DMS53 treated with DMSO at 0.1 percent for 48 hours (cell line): ENCODE data around the gene EHBP1.
"Not testable (repeated sequence)": the region's sequence is repeated elsewhere in the genome, so short reads cannot be mapped to it uniquely, and the experiment has no call there.

ENCODE experiments used
- DNase-seq: peaks from one replicate; lab custom pipeline; 2025; ENCODE audit not compliant: unreplicated experiment; lab: John Stamatoyannopoulos, UW

Gene EHBP1

DNA sequence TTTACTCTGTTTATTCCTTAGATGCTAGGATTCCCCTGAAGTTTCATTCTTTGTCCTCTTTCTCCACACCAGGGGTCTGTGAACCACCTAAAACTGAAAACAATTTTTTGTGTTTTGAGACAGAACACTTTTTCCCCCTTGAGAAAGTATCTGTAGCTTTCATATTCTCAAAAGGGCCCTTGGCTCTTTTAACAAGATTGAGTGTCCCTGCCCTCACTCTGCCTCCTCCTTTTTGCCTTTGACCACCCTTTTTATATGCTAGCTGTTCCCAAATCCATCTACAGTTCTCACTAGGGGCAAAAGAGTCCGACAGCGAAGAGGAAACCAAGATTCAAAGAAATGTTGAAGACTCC, 883 bp upstream of the EHBP1 start:
- DNase-seq: no peak

GRCh38 chr2:62705859-62706720, 577 bp downstream of the EHBP1 start:
- DNase-seq: no peak

DNA sequence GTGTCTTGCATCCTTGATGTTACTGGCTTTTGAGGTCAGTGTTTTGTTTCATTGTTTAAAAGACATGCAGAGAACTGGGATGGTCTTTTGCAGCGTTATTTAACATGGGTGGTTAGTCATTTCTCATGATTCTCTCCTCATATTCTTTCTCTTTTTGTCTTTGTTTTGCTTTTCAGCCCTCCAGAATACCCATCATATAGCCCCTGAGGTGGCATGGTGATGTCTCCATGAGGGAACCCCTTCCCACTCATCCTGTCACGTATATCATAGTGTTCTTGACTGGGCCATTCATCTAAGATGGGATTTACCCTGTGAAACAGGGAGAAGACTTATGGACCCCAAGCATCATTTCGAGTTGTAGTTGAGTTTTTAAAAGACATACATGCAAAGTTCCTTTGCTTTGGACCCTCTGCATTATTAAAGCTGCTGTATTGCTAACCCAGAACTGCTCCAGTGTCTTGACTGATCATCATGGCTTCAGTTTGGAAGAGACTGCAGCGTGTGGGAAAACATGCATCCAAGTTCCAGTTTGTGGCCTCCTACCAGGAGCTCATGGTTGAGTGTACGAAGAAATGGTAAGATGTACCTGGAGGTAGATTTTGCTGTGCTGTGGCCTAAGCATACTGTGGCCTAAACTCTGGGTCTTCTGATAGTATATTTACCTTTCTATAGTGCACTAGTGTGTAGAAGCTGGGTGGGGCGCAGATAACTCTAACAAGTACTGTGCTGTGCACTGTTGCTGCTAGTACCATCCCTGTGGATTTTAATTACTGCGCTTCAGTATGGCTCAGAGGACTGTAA, 1.4 kb downstream of the EHBP1 start:
- DNase-seq: no peak

DNA sequence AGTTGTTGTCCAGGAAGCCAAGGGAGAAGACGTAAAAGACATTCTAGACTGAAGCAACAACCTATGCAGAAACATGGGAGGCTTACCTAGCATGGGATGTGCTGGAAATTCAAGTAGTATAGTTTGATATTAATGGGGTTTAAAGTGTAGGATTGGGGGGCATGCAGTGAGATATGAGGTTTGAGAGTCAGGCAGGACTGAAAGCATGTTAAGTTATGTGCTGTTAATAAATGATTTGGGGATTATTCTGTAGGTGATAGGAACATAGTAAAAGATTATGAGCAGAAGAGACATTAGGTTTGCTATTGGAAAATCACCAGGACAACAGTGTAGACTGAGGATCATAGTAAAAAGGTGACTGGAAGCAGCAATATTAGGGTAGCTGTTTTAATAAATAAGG, 3.2 kb downstream of the EHBP1 start:
- no peak for DNase-seq

DNA sequence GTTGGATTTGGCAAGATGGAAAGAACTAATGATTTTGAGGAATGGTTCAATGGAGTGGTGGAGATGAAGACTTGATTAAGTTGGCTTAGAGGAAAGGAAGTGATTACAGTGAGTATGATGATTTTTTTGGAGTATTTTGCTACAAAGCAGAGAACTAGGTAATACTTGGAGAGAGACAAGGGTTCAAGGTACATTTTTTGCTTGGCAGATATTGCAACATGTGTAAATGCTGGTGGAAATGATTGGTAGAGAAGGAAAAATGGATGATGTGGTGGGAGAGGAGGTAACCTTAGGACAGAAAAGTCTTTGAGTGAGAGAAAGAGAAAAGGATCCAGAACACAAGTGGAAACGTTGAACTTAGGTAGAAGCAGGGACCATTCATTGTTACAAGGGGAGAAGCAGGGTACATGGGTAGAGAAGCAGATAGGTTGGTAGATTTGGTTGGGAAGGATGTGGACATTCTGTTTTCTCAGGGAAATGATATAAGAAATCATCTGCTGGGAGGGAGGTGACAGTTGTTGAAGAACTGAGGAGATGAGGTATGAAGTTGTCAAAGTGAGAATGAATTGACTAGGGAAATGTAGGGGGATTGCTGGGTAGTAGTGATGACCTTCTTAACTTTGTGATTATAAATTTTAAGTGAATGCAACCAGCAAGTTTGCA, 6.5 kb downstream of the EHBP1 start:
- DNase-seq: no peak

DNA sequence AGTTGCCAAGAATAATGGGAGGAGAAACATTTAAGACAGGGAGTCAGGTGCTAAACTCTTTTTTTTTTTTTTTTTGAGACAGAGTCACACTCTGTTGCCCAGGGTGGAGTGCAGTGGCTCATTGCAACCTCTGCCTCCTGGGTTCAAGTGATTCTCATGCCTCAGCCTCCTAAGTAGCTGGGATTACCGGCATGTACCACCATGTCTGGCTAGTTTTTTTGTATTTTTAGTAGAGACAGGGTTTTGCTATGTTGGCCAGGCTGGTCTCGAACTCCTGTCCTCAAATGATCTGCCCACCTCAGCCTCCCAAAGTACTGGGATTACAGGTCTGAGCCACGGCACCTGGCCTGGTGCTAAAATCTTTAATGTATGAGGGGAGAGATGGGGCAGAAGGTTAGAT, 7.7 kb downstream of the EHBP1 start:
- DNase-seq: not testable (repeated sequence)

- DNase-seq: no peak
These were observed 8.3 kb downstream of the EHBP1 start for GRCh38 chr2:62713837-62714236.

DNA sequence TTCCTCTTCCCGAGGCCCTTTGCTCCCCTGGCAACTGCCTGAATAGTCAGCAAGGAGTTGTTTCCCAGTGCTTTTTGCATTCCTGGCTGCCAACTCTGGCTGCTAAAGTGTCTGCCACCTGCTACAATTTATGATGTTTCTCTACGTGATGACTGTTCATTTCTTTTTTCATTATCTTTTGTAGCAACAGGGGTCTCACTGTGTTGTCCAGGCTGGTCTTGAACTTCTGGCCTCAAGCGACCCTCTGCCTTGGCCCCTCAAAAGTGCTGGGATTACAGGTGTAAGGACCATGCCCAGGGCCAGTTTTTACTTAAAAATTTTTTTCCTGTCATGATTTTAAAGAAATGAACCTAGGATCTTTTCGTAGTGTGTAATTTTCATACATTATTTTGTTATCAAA, 11.3 kb downstream of the EHBP1 start:
- DNase-seq: no peak

DNA sequence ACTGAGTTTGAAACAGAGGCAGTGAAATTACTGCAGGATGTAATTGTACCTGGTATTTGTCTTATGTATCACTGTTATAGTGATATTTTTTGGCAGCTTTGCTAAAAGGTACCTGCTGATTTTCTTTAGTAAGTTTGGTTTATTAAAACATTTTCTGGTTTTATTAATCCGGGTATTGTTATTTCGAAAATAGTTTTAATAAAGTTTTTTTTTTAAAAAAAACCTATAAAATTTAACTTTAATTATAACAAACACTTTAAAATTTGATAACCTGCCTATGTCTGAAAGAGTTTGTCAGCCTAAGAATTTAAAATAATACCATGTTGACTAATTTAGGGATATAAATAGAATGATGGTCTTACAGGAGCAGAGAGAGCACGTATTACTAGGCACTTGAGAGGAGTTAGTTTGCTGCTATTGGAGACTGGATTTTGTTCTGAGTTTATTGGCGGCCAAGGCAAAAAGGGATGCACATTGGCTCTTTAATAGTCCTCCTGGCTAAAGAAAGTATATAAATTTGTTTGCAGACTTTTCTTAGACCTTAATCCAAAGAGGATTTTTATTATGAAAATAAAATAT, 12.1 kb downstream of the EHBP1 start:
- no peak for DNase-seq

DNA sequence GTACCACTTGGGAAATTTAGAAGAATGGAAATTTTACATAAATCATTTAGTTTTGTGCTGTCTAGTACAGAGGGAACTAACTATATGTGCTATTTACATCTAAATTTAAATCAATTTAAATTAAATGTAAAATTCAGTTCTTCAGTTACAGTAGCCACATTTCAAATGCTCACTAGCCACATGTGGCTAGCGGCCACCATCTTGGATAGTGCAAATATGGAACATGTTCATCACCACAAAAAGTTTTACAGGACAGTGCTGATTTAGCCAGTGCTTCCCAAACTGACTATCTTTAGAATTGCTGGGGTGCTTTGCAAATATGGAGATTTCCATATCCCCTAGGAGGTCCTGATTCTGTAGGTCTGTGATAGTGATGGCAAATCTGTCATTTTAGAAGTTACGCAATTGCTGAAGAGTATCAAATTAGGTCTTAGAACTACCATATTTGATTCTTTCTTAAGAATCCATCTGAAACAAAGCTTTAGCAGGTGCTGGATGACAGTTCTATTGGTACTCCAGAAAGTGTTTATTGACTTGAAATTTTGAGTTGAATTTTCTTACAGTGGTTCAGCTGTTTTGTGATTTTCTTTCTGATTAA, 12.8 kb downstream of the EHBP1 start:
- no peak for DNase-seq

- DNase-seq: no peak
These were observed 14.2 kb downstream of the EHBP1 start for GRCh38 chr2:62719757-62720156.

GRCh38 chr2:62722679-62723078, 17.2 kb downstream of the EHBP1 start:
- DNase-seq: no peak

- no peak for DNase-seq
These were observed 17.7 kb downstream of the EHBP1 start for GRCh38 chr2:62723253-62723652.

DNA sequence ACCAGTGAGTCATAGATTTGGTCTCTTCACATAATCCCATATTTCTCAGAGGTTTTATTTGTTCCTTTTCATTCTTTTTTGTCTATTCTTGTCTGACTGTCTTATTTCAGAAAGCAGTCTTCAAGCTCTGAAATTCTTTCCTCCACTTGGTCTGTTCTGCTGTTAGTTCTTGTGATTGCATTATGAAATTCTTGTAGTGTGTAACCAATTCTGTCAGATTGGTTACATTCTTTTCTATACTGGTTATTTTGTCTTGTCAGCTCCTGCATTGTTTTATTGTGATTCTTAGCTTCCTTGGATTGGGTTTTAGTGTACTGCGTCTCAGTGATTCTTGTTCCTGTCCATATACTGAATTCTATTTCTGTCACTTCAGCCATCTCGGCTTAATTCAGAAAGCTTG, 18.6 kb downstream of the EHBP1 start:
- no peak for DNase-seq

- peak; percentile 5 for DNase-seq
These were observed 19.6 kb downstream of the EHBP1 start for GRCh38 chr2:62724886-62725711.

GRCh38 chr2:62725712-62726055, 20.2 kb downstream of the EHBP1 start:
- DNase-seq: no peak

- no peak for DNase-seq
These were observed 21.9 kb downstream of the EHBP1 start for GRCh38 chr2:62727259-62727867.

DNA sequence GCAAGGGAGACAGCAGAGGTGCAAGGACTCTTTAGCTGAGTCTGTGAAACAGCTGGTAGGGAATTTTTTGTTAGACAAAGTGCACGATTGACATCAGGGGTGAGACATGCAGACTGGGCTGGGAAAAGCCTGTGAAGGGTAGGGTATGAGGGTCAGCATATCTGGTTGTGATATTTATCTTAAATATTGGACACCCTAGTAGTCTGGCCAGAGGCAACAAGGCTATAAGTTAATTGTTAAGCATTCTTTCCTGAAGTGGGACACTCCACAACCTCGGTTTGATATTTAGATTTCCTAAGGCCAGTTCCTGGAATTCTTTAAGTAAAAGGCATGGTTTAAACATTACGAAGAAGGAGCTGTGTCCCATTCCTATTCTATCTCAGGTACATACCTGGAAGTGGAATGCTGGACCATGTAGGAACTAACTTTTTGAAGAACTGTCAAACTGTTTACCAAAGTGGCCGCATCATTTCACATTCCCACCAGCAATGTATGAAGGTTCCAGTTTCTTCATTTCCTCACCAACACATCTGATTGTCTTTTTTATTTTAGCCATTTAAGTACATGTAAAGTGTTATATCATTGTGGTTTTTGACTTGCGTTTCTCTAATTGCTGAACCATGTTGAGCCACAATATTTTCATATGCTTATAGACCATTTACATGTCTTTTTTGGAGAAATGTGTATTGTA, 22.5 kb downstream of the EHBP1 start:
- DNase-seq: no peak

DNA sequence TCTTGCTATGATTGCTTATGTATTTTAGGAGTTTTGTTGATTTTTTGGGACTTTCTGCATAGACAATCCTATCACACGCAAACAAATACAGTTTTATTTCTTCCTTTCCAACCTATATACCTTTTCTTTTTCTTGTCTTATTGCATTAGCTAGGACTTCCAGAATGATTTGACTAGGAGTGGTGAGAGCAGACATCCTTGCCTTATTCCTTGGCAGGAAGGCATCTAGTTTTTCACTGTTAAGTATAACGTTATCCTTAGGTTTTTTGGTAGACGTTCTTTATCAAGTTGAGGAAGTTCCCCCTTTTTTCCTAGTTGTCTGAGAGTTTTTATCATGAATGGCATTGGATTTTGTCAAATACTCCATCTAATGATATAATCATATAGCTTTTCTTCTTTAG, 25.8 kb downstream of the EHBP1 start:
- DNase-seq: no peak
